ENCODE measurements around the gene ILRUN.

- TF ChIP-seq, protein P1, sequence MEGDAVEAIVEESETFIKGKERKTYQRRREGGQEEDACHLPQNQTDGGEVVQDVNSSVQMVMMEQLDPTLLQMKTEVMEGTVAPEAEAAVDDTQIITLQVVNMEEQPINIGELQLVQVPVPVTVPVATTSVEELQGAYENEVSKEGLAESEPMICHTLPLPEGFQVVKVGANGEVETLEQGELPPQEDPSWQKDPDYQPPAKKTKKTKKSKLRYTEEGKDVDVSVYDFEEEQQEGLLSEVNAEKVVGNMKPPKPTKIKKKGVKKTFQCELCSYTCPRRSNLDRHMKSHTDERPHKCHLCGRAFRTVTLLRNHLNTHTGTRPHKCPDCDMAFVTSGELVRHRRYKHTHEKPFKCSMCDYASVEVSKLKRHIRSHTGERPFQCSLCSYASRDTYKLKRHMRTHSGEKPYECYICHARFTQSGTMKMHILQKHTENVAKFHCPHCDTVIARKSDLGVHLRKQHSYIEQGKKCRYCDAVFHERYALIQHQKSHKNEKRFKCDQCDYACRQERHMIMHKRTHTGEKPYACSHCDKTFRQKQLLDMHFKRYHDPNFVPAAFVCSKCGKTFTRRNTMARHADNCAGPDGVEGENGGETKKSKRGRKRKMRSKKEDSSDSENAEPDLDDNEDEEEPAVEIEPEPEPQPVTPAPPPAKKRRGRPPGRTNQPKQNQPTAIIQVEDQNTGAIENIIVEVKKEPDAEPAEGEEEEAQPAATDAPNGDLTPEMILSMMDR (optimal IDR thresholded peaks at IDR 0.05 in 1 of 3, IDR thresholded peaks at IDR 0.05 in 1 of 3, conservative IDR thresholded peaks at IDR 0.05 in 1 of 3; ENCODE audit: extremely low read depth in 1 of 3, insufficient read depth in 2 of 3, low read length in 3 of 3): no peak
- no peak for TF ChIP-seq EZH2 (IDR thresholded peaks at IDR 0.05; ENCODE audit: low read length)
These were observed 40.1 kb downstream of the ILRUN start for GRCh38 chr6:34656378-34657036.
